HG03095 (cell line): Measurements from ENCODE around the gene ZCRB1.
"Not testable (repeated sequence)": the region's sequence is repeated elsewhere in the genome, so short reads cannot be mapped to it uniquely, and the experiment has no call there.

Experiments
- ATAC-seq: cut with Tn5 transposase; IDR thresholded peaks from one replicate; pipeline ENCODE4 v1.9.1; 2021; ENCODE audit warnings: moderate library complexity; ENCODE audit not compliant: unreplicated experiment

ZCRB1 gene

DNA sequence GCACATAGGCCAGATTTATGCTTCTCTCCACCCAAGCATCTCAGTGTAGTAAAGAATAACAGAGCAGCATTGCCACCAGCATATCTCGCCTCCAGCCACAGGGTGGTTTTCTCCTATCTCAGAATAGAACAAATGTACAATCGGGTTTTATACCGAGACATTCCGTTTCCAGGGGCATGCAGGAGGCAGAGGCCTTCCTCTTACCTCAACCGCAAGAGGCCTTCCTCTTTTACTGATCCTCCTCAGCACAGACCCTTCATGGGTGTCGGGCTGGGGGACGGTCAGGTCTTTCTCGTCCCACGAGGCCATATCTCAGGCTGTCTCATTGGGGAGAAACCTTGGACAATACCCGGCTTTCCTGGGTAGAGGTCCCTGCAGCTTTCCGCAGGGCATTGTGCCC is 4.2 kb upstream of the ZCRB1 start:
- ATAC-seq: not testable (repeated sequence)

- no peak for ATAC-seq
Observed at GRCh38 chr12:42327227-42327590, 1.3 kb upstream of the ZCRB1 start.

- no peak for ATAC-seq
Observed at GRCh38 chr12:42326541-42327226, 790 bp upstream of the ZCRB1 start.

DNA sequence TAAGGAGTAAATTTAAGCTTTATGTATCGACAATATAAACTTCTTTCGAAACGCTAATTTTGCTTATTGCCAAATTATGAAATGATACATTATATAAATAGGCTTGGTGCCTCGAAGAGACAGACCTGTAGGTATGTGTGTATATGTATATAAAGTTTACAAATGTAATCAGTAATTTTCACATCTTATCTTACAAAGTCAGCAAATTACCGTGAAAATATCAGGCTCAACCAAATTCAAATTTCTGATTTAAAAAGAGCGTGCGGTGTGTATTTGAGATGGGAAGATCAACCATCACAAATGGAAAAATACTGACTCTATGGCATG is 605 bp downstream of the ZCRB1 start:
- ATAC-seq: no peak

DNA sequence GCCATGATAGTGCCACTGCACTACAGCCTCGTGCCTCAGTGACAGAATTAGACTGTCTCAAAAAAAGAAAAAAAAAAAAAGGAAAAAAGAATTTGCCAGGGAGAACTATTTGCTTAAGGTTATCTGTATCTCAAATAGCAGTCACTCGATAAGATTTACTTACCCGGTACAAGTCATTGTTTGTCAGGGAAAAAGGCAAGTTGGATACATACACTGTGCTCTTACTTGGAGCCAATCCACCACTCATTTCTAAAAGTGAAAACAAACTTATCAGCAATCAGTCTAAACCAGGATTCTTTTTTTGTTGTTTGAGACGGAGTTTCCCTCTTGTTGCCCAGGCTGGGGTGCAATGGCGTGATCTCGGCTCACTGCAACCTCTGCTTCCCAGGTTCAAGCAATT is 2.0 kb downstream of the ZCRB1 start:
- ATAC-seq: no peak

DNA sequence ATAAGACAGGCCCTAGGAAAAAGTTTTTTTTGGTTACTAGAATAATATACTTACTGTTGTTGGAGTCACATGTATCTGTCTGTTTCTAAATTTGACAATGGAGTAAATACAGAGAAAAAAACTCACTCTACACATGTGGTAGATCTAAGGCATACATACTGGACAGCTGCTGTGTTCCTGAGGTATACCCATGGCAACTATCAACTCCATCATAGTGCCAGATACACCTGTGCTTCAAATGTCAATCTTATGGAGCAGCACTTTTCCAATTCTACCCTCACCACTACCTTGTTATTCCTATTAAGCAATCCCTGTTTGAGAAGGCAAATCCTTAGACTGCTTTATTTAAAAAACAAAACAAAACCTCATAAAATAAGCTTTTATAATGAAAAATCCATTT is 3.3 kb downstream of the ZCRB1 start:
- ATAC-seq: no peak

GRCh38 chr12:42320796-42321195 is 5.1 kb downstream of the ZCRB1 start:
- no peak for ATAC-seq

DNA sequence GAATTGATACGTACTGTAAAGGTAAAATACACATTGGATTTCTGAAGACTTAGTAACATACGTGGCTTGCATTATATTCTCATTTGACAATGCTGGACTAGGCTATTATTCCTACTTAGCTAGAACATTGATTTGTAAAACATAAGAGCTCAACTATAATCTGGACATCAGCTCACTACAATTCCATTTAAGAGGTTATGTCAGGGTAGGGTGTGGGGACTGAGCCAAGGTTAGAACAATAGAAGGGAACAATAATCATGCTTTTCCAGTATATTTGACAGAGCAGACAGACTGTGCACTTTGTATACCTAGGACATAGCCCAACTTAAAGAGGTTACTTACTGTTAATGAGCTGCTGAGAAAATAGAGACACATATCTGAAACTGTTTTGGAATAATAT is 10.8 kb downstream of the ZCRB1 start:
- ATAC-seq: no peak

GRCh38 chr12:42309996-42310395 is 15.9 kb downstream of the ZCRB1 start:
- ATAC-seq: no peak

- no peak for ATAC-seq
Observed at GRCh38 chr12:42308390-42308789, 17.5 kb downstream of the ZCRB1 start.

DNA sequence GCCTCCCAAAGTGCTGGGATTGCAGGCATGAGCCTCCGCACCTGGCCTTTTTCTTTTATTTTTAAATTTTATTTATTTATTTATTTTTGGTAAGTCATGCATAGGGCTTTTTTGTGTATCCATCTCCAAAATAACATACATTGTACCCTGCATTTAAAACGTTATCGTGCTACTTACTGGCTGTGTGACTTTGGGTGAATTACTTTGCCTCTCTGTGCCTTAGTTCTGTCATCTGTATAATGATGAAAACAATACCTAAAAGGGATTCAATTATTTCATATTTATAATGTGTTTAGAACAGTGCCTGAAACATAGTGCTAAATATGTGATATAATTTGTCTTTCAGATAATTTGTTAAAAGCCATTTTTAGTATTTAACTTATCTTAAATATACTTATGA is 19.6 kb downstream of the ZCRB1 start:
- no peak for ATAC-seq

GRCh38 chr12:42299392-42300308 is 26.2 kb downstream of the ZCRB1 start:
- peak; percentile 86 for ATAC-seq

GRCh38 chr12:42298887-42299286 is 27.0 kb downstream of the ZCRB1 start:
- no peak for ATAC-seq

- ATAC-seq: no peak
Observed at GRCh38 chr12:42296503-42297109, 29.3 kb downstream of the ZCRB1 start.

GRCh38 chr12:42291680-42292079 is 34.2 kb downstream of the ZCRB1 start:
- no peak for ATAC-seq

DNA sequence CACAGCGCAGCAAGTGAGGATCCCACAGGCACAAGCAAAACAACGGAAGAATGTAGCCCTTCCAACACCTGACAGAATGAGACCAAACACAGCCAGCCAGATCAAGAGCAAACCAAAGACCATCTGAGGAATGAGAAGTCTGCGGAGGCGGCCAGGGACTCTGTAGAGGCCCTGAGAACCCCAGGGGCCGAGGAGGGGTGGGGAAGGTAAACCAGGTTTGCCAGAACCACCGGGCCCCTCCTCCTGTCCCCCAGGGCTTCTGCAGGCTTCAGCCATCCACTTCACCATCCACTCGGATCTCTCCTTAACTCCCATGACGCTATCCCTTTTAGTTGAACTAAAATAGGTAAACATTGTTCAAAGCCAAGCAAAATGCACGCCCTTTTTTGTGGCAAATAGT is 37.4 kb downstream of the ZCRB1 start:
- no peak for ATAC-seq

DNA sequence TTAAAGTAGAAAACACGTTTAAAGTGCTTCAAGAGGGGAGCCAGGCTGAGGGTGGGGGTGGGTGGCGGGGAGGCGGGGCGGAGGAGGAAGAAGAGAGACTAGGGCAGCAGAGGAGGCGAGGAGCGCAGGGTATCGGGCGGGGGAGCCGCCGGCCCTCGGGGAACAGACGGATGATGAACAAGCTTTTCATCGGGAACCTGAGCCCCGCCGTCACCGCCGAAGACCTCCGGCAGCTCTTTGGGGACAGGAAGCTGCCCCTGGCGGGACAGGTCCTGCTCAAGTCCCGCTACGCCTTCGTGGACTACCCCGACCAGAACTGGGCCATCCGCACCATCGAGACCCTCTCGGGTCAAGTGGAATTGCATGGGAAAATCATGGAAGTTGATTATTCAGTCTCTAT is 39.2 kb downstream of the ZCRB1 start:
- ATAC-seq: no peak

DNA sequence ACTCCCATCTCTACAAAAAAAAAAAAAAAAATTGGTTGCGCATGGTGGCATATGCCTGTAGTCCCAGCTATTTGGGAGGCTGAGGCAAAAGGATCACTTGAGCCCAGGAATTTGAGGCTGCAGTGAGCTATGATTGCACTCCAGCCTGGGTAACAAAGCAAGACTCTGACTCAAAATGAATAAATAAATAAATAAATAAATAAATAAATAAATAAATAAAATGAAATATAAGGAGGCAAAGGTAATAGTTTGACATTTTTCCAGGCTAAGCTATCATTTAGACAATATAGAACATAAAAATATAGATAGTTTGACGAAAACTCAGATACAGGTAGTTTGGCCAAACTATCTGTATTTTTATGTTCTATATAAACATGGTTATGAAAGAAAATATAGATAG is 40.5 kb downstream of the ZCRB1 start:
- ATAC-seq: no peak

GRCh38 chr12:42284876-42285275 is 41.0 kb downstream of the ZCRB1 start:
- ATAC-seq: no peak

GRCh38 chr12:42284157-42284556 is 41.7 kb downstream of the ZCRB1 start:
- no peak for ATAC-seq

GRCh38 chr12:42283739-42284138 is 42.2 kb downstream of the ZCRB1 start:
- ATAC-seq: no peak

DNA sequence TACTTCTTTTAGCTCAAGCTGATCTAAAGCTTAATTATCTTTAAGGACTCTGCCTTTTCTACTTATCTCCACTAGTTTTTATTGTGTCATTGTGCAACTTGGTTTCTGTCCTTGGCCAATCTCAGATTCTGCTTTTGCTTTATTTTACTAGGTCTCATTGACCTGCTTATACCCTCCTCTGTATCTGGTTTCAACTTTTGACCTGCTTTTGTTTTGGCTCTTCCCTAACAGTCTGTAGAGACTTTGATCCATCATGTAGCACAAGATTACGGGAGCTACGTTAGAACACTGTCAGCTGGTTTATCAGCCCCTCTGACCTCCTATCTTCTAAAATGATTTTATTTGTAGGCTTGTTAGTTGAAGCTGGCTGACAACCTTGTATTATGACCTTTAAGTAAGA is 43.6 kb downstream of the ZCRB1 start:
- no peak for ATAC-seq
